Neural crest cell (in vitro differentiated cells): Measurements from ENCODE around the gene SLC43A2. TPM values are rescaled to one million over a fixed set of nuclear protein-coding genes. Genes with fewer than 3 reads are reported as not detected.
"Not testable (repeated sequence)": the region's sequence is repeated elsewhere in the genome, so short reads cannot be mapped to it uniquely, and the experiment has no call there.

ENCODE experiments used
- DNase-seq: peaks from one replicate; pipeline ENCODE4 v3.0.0; 2021; ENCODE audit warnings: low read depth, mixed read lengths, low spot score
- H3K27ac Mint-ChIP-seq: one replicate; pipeline ENCODE4 v1.8.0; 2021; ENCODE audit warnings: mild to moderate bottlenecking, mixed read lengths; ENCODE audit not compliant: unreplicated experiment
- H3K27me3 Mint-ChIP-seq: 2 replicates; pipeline ENCODE4 v1.8.0; 2021; ENCODE audit warnings: low read depth, mild to moderate bottlenecking, mixed read lengths
- H3K36me3 Mint-ChIP-seq: 2 replicates; pipeline ENCODE4 v1.8.0; 2021; ENCODE audit warnings: low read depth, mild to moderate bottlenecking, mixed read lengths
- H3K4me1 Mint-ChIP-seq: 2 replicates; pipeline ENCODE4 v1.8.0; 2021; ENCODE audit warnings: mixed read lengths
- H3K4me3 Mint-ChIP-seq: one replicate; pipeline ENCODE4 v1.8.0; 2021; ENCODE audit warnings: mild to moderate bottlenecking, mixed read lengths
- H3K9me3 Mint-ChIP-seq: 2 replicates; pipeline ENCODE4 v1.8.0; 2021; ENCODE audit warnings: mixed read lengths
- total RNA-seq: library from RNA; stranded (reverse); gene quantifications from 2 replicates; pipeline ENCODE4 v1.2.1, GENCODE V29; 2021
- TF ChIP-seq, protein P1 (sequence below): fragments of 200-600 bp; sonication (generic); conservative IDR thresholded peaks from 2 replicates; pipeline ENCODE4 v1.5.0; 2021; ENCODE audit warnings: antibody characterized with exemption, mild to moderate bottlenecking

SLC43A2 gene
- total RNA-seq, 1 donor from 2014 or later: 13.9 TPM

DNA sequence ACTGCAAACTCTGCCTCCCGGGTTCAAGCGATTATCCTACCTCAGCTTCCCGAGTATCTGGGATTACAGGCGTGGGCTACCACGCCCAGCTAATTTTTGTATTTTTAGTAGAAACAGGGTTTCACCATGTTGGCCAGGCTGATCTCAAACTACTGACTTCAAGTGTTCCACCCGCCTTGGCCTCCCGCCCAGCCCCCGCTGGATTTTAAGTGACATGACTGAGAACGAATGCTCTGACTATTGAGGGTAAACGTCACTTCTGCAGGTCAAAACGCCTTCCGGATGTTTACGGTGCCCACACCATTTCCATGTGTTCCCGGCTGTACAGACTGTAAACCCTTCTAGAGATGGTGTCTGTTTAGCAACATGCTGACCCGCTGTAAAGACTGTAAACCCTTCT is 88.8 kb downstream of the SLC43A2 start:
- Mint-ChIP-seq H3K9me3 (no peaks in the 10 kb centered on the region), H3K4me3 (no peak overlapping the region)
- DNase-seq: no peak

DNA sequence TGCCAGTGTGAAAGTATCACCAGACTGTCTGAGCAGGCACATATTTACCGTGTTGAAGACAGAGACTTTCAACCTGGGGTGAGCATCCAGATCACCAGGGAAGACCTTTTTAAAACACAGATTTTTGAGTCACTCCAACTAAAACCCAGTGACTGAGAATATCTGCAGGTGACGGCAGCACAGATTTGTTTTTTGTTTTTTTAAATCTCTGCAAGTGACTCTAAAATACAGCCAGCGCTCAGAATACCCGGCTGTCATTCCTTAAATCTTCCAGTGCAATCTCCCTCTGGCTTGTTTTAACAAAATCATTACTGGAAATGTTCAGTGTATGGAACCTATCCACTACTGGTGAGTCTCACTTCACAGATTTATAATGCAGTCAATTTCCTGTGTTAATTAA is 92.9 kb downstream of the SLC43A2 start:
- Mint-ChIP-seq H3K4me1 (no peaks in the 10 kb centered on the region), H3K36me3 (peaks cover 11% of the 10 kb centered on the region), H3K4me3 (no peak overlapping the region), H3K27ac (no peak overlapping the region), H3K9me3 (no peaks in the 10 kb centered on the region), H3K27me3 (no peaks in the 10 kb centered on the region)
- no peak for DNase-seq
- TF ChIP-seq, protein P1, sequence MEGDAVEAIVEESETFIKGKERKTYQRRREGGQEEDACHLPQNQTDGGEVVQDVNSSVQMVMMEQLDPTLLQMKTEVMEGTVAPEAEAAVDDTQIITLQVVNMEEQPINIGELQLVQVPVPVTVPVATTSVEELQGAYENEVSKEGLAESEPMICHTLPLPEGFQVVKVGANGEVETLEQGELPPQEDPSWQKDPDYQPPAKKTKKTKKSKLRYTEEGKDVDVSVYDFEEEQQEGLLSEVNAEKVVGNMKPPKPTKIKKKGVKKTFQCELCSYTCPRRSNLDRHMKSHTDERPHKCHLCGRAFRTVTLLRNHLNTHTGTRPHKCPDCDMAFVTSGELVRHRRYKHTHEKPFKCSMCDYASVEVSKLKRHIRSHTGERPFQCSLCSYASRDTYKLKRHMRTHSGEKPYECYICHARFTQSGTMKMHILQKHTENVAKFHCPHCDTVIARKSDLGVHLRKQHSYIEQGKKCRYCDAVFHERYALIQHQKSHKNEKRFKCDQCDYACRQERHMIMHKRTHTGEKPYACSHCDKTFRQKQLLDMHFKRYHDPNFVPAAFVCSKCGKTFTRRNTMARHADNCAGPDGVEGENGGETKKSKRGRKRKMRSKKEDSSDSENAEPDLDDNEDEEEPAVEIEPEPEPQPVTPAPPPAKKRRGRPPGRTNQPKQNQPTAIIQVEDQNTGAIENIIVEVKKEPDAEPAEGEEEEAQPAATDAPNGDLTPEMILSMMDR: no peak

More for the DNA sequence above, 88.8 kb downstream of the SLC43A2 start:
- Mint-ChIP-seq H3K36me3 (peaks cover 13% of the 10 kb centered on the region), H3K27me3 (no peaks in the 10 kb centered on the region), H3K4me1 (no peaks in the 10 kb centered on the region), H3K27ac (no peak overlapping the region)
- TF ChIP-seq, protein P1: no peak

DNA sequence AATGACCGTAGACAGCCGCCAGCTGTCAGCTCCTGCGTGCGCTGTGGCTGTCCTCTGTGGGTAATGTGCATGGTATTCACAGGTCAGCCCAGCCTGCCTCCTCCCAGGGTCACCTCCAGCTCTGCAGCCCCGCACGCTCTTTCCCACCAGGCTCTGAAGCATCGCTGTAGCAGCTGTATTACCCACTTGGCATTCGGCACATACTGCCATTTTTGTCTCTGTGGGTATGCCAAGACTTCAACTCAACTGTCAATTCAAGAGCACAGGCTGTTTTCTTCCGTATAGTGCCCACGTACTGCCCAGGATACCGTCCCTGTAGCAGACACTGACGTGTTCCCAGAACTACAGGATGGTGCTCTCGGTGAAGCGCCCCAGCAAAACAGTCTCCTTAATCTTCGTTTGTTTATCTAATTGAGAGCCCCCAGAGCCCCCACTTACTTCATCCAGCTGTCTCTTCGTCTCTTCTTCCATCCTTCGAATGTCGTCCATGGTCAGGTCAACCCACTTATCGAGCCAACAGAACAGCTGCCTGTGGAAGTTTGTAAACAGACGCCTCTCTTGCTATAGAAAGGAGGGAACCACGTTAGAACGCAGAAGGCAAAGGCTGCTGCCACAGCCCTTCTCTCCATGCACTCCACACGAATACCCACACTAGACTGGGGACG is 94.8 kb downstream of the SLC43A2 start:
- no peaks in the 10 kb centered on the region for H3K4me1 Mint-ChIP-seq
- H3K27me3 Mint-ChIP-seq: no peaks in the 10 kb centered on the region
- no peak for DNase-seq
- no peak overlapping the region for H3K4me3 Mint-ChIP-seq
- H3K27ac Mint-ChIP-seq: no peak overlapping the region
- H3K36me3 Mint-ChIP-seq: peaks cover 6% of the 10 kb centered on the region
- TF ChIP-seq, protein P1: no peak
- no peaks in the 10 kb centered on the region for H3K9me3 Mint-ChIP-seq

DNA sequence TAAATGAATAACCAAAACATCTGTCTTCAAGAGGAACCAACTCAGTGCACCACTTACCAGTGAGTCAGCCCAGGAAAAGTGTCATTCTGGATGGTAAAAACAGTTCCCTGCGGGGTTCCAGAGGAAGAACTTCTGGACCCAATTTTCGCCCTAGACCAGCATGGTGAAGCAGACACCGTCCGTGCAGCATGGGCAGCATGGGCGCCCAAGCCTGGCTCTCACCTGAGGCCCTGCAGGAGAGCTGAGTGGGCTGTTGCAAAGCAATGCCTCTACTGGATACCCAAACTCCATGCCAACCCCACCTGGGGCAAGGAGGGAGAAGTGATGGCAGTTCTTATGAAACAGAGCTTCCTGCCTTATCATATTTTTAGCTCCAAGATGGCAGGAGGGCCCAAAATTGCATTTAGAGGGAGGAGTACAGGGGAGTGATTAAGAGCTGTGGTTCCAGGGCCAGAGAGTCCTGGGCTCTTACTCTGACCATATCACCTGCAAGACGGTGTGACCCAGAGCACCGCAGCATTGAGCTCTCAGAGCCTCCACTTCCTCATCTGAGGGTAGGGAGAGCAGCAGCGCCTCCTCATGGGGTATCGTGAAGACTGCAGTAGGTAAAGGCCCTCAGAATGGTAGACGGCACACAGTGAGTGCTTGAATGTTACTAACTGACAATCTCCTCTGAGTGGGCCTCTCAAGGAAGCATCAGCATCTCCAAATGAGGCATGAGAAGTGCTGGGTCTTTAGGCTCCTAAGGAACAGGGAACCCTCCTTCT is 95.6 kb downstream of the SLC43A2 start:
- TF ChIP-seq, protein P1: peak; percentile 47
- peak; percentile 12 for DNase-seq
- no peak overlapping the region for H3K4me3 Mint-ChIP-seq
- no peaks in the 10 kb centered on the region for H3K4me1 Mint-ChIP-seq
- H3K36me3 Mint-ChIP-seq: peaks cover 4% of the 10 kb centered on the region
- no peaks in the 10 kb centered on the region for H3K9me3 Mint-ChIP-seq
- H3K27ac Mint-ChIP-seq: no peak overlapping the region
- no peaks in the 10 kb centered on the region for H3K27me3 Mint-ChIP-seq

DNA sequence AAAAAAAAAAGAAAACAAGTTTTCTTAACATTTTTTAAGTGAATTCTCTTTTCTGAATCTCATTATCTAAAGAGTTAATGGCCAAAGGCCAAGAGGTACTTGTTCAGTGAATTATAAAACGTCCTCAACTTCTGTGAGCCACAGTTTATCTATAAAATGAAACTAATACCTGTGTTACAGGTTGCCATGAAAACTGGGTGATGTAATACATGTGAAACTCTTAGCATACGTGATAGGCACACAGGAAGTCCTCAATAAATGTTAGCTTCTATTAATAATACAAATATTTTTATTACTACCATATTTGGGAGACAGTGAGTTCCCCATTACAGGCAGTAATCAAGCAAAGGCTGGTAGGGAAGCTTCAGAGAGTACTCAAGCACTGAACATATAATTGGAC is 98.8 kb downstream of the SLC43A2 start:
- H3K9me3 Mint-ChIP-seq: no peaks in the 10 kb centered on the region
- no peaks in the 10 kb centered on the region for H3K27me3 Mint-ChIP-seq
- no peaks in the 10 kb centered on the region for H3K36me3 Mint-ChIP-seq
- H3K4me1 Mint-ChIP-seq: no peaks in the 10 kb centered on the region
- H3K27ac Mint-ChIP-seq: no peak overlapping the region
- DNase-seq: no peak
- TF ChIP-seq, protein P1: no peak
- H3K4me3 Mint-ChIP-seq: no peak overlapping the region

DNA sequence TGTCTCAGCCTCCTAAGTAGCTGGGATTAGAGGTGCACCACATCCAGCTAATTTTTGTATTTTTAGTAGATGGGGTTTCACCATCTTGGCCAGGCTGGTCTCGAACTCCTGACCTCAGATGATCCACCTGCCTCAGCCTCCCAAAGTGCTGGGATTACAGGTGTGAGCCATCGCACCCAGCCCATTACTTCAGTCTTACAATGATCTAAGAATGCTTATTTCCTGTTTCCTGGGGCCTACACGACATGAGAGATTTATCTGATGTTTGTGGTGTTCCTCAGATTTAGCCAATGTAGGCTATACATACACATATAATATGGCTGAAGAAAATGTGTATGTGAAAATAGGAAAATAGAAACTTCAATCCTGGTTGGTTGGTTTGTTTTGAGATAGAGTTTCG is 101.8 kb downstream of the SLC43A2 start:
- not testable (repeated sequence) for H3K27ac Mint-ChIP-seq, H3K27me3 Mint-ChIP-seq, DNase-seq, H3K36me3 Mint-ChIP-seq, H3K9me3 Mint-ChIP-seq, H3K4me1 Mint-ChIP-seq, H3K4me3 Mint-ChIP-seq
